Spinal cord (tissue), 10 donors: ENCODE results near the gene LINC00632. TPM values are rescaled to one million over a fixed set of nuclear protein-coding genes. Genes with fewer than 3 reads are reported as not detected.

Experiments used
- DNase-seq, 6 donors: peaks; one replicate each; pipeline versions ENCODE4 v3.0.0 to v3.0.0-alpha.2; 2013 to 2015; ENCODE audit warnings: low spot score in 6 of 6, low read depth in 4 of 6
- H3K27ac ChIP-seq: one replicate; pipeline ENCODE4 v1.5.1; 2013; ENCODE audit warnings: low read depth, low read length, control low read depth
- H3K27me3 ChIP-seq: one replicate; pipeline ENCODE4 v1.6.1; 2013; ENCODE audit warnings: low read length; ENCODE audit not compliant: control insufficient read depth, insufficient read depth
- H3K36me3 ChIP-seq: one replicate; pipeline ENCODE4 v1.6.1; 2013; ENCODE audit warnings: low read length; ENCODE audit not compliant: control insufficient read depth, insufficient read depth
- H3K4me1 ChIP-seq: one replicate; pipeline ENCODE4 v1.6.1; 2013; ENCODE audit warnings: low read length; ENCODE audit not compliant: control insufficient read depth, insufficient read depth
- H3K4me3 ChIP-seq: one replicate; pipeline ENCODE4 v1.5.1; 2013; ENCODE audit warnings: low read depth, low read length, control low read depth
- H3K9me3 ChIP-seq: one replicate; pipeline ENCODE4 v1.6.1; 2013; ENCODE audit warnings: low read length; ENCODE audit not compliant: control insufficient read depth, insufficient read depth
- WGBS: methylation state at CpG from one replicate; pipeline ENCODE4 v1.1.5; 2013; ENCODE audit warnings: missing lambda C conversion rate; ENCODE audit not compliant: insufficient coverage; 5-methylcytosine and 5-hydroxymethylcytosine counted together
- polyA plus RNA-seq, 2 donors: library from polyadenylated mRNA; unstranded; fragments of 120-200 nt; gene quantifications; one replicate each; pipeline ENCODE4 v1.2.1, GENCODE V29; 2013; ENCODE audit not compliant: insufficient read length in 2 of 2
- total RNA-seq, 2 donors: library from RNA; depleted of rRNA in 1 of 2; stranded (reverse); fragments of 120-200 nt in 1 of 2; fragments of >200 nt in 1 of 2; gene quantifications; one replicate each; pipeline versions ENCODE4 v1.2.3 to v1.2.4, GENCODE V29; 2013 to 2014
- donor health status: healthy.

The LINC00632 gene
- total and polyA plus RNA-seq, 4 donors = 60.2 to 203 (median 128) TPM

DNA sequence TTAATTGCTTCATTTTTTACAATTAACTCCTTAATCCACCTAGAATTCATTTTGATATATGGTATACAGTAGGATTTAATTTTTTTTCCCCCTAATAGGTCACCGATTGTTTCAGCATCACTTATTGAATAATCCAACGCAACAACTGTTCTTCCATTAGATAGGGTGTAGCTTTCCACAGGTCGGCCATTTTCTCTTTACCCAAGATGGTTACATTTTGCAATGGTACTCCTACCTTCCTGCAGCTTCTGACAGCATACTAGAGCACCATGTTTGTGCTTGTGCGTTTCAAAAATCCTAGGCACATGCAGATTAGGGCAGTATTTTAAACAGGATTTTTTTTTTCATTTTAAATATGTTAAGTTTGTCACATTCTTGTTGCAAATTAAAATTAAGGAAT lies 2.3 kb downstream of the LINC00632 start:
- Histone ChIP-seq H3K4me3 (peak overlapping the region; percentile 40), H3K4me1 (peaks cover 8% of the 10 kb centered on the region), H3K27ac (peak overlapping the region; percentile 87), H3K36me3 (peaks cover 12% of the 10 kb centered on the region), H3K27me3 (no peaks in the 10 kb centered on the region), H3K9me3 (no peaks in the 10 kb centered on the region)
- no CpG with 5 or more reads among the region's 4 CpGs for WGBS
- DNase-seq = peak in 2 of 6 donors; percentile 45 to 82

DNA sequence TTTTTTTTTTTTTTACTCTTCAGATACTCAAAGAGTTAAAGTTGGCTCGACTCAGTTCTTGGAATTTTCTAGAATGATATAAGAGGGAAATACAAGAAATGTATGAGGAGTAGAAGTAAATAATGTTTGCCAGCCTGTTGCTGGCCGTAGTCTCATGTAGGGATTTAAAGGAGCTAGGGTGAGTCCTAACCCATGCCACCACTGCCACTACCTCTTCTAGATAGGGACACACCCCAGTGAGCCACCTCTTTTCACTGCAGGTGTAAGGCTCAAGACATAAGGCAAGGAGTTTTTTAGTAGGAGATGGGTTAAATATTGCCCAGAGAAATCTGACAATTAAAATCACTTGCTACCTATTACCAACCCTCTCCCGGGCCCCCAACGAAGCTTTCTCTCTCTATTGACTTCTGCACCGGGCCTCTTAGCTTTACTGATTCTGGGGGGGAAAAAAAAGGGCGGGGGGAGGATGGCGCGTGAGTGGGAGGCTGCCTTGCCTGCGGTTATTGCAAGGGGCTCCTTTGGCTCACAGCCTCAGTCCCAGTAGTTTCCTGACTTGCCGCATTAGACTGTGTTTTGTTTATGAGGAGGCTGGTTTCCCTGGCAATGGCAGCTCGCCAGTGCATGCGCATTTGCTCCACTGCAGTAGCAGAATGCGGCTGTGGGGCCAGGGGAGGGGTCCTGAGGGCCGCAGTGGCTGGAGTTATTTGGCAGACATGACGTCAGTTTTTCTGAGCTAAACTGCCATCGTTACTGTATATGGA lies 3.0 kb downstream of the LINC00632 start:
- Histone ChIP-seq H3K4me1 (peaks cover 8% of the 10 kb centered on the region), H3K9me3 (no peaks in the 10 kb centered on the region), H3K27me3 (no peaks in the 10 kb centered on the region), H3K4me3 (peak overlapping the region; percentile 38), H3K36me3 (peaks cover 18% of the 10 kb centered on the region), H3K27ac (peak overlapping the region; percentile 87)
- peak in 5 of 6 donors; percentile 65 to 96 (median 82) for DNase-seq
- WGBS = 16% methylated on average over 6 of the region's 16 CpGs

DNA sequence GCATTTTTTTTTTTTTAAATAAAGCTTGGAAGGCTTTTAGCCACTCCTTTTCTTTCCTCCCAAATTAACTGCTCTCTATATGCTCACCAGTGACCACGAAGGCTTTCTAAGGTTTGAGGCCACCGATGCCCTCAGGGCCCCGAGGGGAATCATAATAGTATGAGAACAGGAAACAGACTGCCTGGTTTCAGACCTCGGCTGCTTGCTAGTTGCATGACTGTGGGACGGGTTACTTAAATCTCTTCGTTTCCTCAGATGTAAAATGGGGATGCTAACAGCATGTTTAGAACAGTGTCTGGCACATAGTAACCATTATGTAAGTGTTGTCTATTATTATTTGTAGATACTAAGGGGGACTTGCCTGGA lies 3.6 kb downstream of the LINC00632 start:
- Histone ChIP-seq H3K27me3 (no peaks in the 10 kb centered on the region), H3K27ac (peak overlapping the region; percentile 87)

DNA sequence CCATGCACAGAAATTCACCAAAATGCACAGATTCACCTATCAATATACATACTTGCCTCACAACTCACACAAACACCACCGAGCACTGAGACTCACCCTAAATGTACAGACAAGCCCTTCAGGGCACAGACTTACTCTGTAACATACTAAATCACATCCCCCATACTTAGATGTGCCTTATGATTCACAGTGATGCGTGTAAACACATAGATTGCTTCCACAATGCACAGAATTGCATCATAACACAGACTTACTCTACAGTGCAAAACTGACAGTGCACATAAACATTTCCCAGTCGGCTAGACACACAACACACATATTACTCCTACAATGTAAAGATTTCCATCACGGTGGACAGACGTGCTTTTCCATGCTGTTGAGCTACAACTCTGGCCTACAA lies 6.2 kb downstream of the LINC00632 start:
- Histone ChIP-seq H3K36me3 (peaks cover 27% of the 10 kb centered on the region), H3K4me3 (no peak overlapping the region), H3K4me1 (peaks cover 8% of the 10 kb centered on the region), H3K27me3 (no peaks in the 10 kb centered on the region), H3K27ac (no peak overlapping the region), H3K9me3 (no peaks in the 10 kb centered on the region)
- no peak for DNase-seq
- WGBS = 79% methylated on average over 5 of the region's 5 CpGs

More for the DNA sequence above, 3.6 kb downstream of the LINC00632 start:
- H3K4me1 ChIP-seq = peaks cover 8% of the 10 kb centered on the region
- peak overlapping the region; percentile 38 for H3K4me3 ChIP-seq
- H3K9me3 ChIP-seq = no peaks in the 10 kb centered on the region
- DNase-seq = no peak
- peaks cover 18% of the 10 kb centered on the region for H3K36me3 ChIP-seq
- 20% methylated on average over 1 of the region's 6 CpGs for WGBS

DNA sequence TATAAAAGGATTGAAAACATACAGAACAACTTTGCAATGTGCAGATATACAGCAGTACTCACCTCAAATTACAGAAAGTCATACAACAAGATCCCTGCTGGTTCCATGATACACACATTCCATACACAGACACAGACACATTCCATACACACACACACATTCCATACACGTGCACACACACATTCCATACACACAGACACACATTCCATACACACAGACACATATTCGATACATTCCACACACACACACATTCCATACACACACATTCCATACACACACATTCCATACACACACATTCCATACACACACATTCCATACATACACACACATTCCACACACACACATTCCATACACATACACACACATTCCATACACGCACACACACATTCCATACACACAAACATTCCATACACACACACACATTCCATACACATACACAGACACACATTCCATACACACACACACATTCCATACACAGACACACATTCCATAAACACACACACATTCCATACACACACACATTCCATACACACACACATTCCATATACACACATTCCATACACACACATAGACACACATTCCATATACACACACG lies 13.7 kb downstream of the LINC00632 start:
- no peak overlapping the region for H3K4me3 ChIP-seq
- no peak overlapping the region for H3K27ac ChIP-seq
- H3K27me3 ChIP-seq = no peaks in the 10 kb centered on the region
- peak in 2 of 6 donors; percentile 39 to 49 for DNase-seq
- no peaks in the 10 kb centered on the region for H3K4me1 ChIP-seq
- peaks cover 50% of the 10 kb centered on the region for H3K36me3 ChIP-seq
- no peaks in the 10 kb centered on the region for H3K9me3 ChIP-seq
- 52% methylated on average over 4 of the region's 4 CpGs for WGBS

DNA sequence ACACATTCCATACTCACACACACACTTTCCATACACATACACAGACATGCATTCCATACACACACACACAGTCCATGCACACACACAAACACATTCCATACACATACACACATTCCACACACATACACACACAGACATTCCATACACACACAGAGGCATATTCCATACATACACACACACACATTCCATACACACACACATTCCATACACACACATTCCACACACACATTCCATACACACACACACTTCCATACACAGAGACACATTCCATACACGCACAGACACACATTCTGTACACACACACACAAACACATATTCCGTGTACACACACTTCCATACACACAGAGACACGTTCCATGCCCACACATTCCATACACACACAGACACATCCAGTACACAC lies 14.8 kb downstream of the LINC00632 start:
- DNase-seq = no peak
- Histone ChIP-seq H3K27me3 (no peaks in the 10 kb centered on the region), H3K9me3 (no peaks in the 10 kb centered on the region), H3K36me3 (peaks cover 45% of the 10 kb centered on the region), H3K4me1 (no peaks in the 10 kb centered on the region), H3K4me3 (no peak overlapping the region), H3K27ac (no peak overlapping the region)
- whole genome bisulfite sequencing = 92% methylated on average over 3 of the region's 3 CpGs

DNA sequence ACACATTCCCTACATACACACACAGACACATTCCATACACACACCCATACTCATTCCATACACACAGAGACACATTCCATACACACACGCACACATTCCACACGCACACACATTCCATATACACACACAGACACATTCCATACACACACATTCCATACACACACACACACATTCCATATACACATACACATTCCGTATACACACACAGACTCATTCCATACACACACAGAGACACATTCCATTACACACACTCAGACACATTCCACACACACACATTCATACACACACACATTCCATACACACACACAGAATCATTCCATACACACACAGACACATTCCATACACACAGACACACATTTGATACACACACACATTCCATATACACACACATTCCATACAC lies 15.2 kb downstream of the LINC00632 start:
- no peak overlapping the region for H3K27ac ChIP-seq
- no peak overlapping the region for H3K4me3 ChIP-seq
- no peak for DNase-seq
- 98% methylated on average over 3 of the region's 3 CpGs for WGBS
- H3K36me3 ChIP-seq = peaks cover 41% of the 10 kb centered on the region
- no peaks in the 10 kb centered on the region for H3K4me1 ChIP-seq
- H3K9me3 ChIP-seq = no peaks in the 10 kb centered on the region
- H3K27me3 ChIP-seq = no peaks in the 10 kb centered on the region

DNA sequence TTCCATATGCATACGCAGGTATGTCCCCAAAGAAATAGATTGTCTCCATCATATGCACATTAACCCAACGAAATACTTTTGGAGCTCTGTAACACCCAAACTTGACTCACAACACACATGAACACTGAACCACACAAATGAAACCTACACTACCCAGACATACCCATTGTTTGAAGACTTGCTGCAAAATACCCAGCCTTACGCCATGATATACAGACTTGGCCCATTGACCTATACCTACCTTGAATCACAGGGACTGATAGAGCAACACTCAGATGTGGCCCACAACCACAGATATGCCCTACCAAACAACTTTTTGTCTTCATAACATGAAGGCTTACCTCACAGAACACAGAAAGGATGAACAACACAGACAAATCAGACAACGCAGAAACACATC lies 15.9 kb downstream of the LINC00632 start:
- 83% methylated on average over 4 of the region's 4 CpGs for WGBS
- Histone ChIP-seq H3K9me3 (no peaks in the 10 kb centered on the region), H3K27ac (no peak overlapping the region), H3K36me3 (peaks cover 41% of the 10 kb centered on the region), H3K4me3 (no peak overlapping the region), H3K27me3 (no peaks in the 10 kb centered on the region), H3K4me1 (no peaks in the 10 kb centered on the region)
- no peak for DNase-seq

DNA sequence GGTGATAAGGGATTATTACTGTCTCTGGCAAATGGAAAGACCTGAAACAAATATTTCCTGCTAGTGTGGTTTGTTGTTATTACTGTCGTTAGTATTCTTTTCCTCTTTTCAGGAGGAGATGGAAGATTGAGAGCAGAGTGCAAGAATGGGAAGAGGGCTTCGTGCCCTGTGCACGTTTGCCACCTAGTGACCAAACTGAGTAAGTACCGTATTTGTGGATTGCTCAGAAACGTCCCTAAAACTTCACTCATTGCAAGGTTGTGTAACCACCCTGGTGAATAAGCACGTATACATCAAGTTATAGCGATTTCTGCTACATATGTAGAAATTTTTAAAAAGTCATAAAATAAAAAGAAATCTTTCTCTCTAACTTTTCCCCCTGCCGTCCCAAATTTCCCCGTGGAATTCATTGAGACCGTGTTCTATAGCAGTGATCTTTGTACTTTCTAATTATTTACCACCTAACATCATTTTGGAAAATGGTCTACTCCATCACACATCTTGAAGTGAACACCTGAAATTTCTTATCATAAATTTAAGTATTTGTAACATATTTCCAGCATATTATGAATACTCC lies 24.3 kb downstream of the LINC00632 start:
- 0% methylated on average over 1 of the region's 10 CpGs for WGBS
- no peaks in the 10 kb centered on the region for H3K4me1 ChIP-seq
- DNase-seq = peak in 2 of 6 donors; percentile 66 to 72
- no peaks in the 10 kb centered on the region for H3K27me3 ChIP-seq
- H3K27ac ChIP-seq = no peak overlapping the region
- no peaks in the 10 kb centered on the region for H3K9me3 ChIP-seq
- H3K36me3 ChIP-seq = peaks cover 2% of the 10 kb centered on the region
- H3K4me3 ChIP-seq = no peak overlapping the region

DNA sequence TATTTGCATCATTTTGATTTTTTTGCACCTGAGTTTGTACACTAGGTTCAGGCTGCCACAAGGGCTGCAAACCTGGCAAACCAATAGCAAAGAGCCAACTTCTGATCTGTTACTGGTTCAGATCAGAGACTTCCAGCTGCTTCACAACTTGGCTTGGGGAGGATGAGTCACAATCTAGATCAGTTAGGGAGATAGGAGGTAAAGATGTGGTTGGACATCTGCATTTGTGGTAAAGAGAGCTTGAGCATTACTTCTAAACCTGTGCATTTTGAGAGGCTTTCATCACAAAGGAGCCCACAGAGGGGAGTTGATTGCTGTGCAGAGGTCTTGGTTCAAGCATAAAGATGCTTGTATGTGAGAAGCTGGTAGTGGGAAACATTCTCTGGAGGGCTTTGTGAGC lies 34.5 kb downstream of the LINC00632 start:
- peaks cover 2% of the 10 kb centered on the region for H3K27me3 ChIP-seq
- H3K4me3 ChIP-seq = no peak overlapping the region
- H3K27ac ChIP-seq = no peak overlapping the region
- H3K36me3 ChIP-seq = peaks cover 5% of the 10 kb centered on the region
- DNase-seq = no peak
- H3K9me3 ChIP-seq = no peaks in the 10 kb centered on the region
- H3K4me1 ChIP-seq = peaks cover 2% of the 10 kb centered on the region
